Dedifferentiated amniotic fluid mesenchymal stem cell (primary cell): ENCODE results near the gene MGRN1.

Experiments
- DNase-seq: peaks from one replicate; pipeline ENCODE4 v3.0.0-alpha.2; 2016; ENCODE audit errors: extremely low spot score

Gene MGRN1

GRCh38 chr16:4624015-4624826 is at the start of gene MGRN1:
MGRN1 (plus strand) TSS chr16:4624826; CDS start chr16:4624961, 135 bp downstream.
- peak; percentile 98 for DNase-seq

DNA sequence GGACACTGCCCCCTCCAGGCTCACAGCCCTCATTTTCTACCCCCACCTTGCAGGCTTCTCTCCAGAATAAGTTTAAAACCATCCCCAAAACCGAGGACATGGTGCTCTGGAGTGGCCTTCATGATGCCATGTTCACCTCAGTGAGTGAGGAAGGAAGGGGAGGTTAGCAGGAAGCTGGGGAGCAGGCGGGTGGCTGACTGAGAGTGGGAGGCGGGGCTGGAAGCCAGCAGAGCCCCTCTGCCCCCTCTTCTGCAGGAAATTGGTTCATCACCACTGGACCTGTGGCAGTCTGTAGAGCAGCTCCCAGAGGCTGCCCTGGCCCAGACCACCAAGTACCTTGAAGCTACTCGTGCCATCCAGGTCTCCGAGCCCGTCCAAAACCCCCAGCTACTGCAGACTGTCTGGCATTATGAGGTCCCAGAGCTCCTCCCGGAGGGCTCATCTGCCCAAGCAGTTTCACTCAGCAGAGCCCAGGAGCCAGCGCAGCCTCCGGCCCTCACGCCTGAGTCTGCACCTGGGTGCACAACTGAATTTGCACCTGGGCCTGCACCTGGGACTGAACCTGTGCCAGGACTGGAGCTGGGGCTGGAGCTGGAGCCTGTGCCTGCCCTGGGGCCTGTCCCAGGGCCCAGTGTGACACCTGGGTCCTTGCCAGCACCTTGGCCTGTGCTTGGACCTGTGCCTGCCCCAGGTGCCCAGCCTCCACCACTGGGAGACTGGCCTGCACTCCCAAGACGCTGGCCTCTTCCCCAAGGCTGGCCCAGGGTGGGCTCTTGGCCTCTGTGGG is 49.5 kb upstream of the MGRN1 start:
- DNase-seq: no peak

DNA sequence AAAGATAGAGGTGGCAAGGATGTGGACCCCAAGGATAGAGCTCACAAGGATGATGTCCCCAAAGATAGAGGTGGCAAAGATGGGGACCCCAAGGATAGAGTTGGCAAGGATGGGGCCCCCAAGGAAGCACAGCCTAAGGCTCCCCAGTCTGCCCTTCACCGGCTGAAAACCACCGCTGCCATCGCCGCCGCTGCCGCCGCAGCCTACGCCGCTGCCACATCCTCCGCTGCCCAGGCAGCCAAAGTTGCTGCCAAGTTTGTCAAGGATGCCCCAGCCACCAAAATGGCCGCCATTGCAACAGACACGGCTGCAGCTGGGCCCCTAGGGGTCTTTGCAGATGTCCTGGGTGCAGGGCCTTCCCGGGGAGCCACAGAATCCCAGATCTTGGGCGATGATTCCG is 48.6 kb upstream of the MGRN1 start:
- no peak for DNase-seq

DNA sequence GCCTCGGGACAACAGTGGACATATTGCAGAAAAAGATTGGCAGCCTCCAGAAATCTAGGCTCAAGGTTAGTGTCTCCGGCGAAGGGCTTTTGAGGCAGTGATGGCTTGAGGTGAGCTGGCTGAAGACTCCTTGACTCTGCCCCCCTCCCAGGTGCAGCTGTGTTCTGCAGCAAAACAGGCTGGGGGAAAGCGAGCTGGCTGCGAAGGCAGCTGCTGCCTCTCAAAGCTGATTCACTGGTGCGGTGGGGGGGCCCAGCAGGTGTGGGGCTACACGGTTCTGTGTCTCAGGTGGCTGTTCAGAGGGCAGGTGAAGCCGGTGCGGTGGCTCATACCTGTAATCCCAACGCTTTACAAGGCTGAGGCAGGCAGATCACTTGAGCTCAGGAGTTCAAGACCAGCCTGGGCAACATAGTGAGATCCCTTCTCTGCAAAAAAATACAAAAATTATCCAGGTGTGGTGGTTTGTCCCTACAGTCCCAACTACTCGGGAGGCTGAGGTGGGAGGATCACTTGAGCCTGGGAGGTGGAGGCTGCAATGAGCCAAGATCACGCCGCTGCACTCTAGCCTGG is 45.6 kb upstream of the MGRN1 start:
- DNase-seq: no peak

DNA sequence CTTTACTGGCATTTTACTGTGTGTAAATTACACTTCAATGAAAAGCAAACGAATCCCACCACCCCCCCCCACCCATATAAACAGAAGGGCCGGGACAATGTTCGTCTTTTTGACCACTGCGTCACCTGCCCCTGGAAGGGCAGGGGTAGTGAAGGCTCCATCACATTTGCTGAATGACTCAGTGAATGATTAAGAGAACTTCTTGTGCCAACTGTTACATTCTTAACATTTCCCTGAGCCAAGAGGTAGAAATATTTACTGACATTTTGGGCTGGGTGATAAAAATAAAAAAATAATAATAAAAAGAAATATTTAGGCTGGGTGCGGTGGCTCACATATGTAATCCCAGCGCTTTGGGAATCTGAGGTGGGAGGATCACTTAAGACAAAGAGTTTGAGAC is 44.4 kb upstream of the MGRN1 start:
- no peak for DNase-seq

- DNase-seq: no peak
Observed at GRCh38 chr16:4583906-4584305, 40.7 kb upstream of the MGRN1 start.

GRCh38 chr16:4586291-4586690 is 38.3 kb upstream of the MGRN1 start:
- no peak for DNase-seq

GRCh38 chr16:4588386-4588785 is 36.2 kb upstream of the MGRN1 start:
- no peak for DNase-seq

GRCh38 chr16:4588961-4589360 is 35.7 kb upstream of the MGRN1 start:
- DNase-seq: no peak

DNA sequence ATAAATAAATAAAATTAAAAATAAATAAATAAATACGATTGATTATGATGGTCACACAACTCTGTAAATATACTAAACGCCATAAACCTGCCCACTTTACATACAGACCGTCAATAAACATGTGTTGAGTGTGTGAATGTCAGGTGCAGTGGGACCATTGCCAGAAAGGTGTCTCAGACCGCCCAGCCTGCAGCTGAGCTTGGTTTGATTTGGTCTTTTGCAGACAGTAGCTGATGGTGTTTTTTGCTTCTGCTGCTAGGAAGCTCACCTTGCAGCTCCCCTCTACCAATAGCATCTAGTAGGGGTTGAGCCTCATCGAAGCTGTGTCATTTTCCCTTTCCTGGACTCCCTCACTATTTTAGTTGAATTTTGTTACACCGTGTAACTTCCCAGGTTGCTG is 33.4 kb upstream of the MGRN1 start:
- no peak for DNase-seq

- no peak for DNase-seq
Observed at GRCh38 chr16:4591706-4592470, 32.7 kb upstream of the MGRN1 start.

DNA sequence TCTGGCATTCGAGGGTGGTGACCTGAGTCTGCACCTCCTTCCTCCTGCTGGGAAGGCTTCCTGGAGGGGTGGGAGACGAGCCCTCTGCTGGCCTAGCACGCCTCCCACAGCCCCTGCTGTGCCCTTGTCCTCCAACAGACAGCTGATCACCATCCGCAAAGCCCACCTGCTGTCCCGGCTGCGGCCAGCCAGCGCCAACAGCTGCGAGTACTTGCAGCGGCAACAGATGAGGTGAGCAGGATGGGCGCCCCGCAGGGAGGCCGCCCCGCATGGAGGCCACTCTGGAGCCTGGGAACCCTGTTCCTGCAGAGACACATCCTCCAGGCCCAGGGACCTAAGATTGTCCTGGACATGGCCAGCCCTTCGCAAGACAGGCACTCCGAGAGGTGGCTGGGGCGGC is 31.5 kb upstream of the MGRN1 start:
- no peak for DNase-seq

GRCh38 chr16:4594433-4595410 is 29.9 kb upstream of the MGRN1 start:
- DNase-seq: no peak

GRCh38 chr16:4597174-4597573 is 27.5 kb upstream of the MGRN1 start:
- DNase-seq: no peak

DNA sequence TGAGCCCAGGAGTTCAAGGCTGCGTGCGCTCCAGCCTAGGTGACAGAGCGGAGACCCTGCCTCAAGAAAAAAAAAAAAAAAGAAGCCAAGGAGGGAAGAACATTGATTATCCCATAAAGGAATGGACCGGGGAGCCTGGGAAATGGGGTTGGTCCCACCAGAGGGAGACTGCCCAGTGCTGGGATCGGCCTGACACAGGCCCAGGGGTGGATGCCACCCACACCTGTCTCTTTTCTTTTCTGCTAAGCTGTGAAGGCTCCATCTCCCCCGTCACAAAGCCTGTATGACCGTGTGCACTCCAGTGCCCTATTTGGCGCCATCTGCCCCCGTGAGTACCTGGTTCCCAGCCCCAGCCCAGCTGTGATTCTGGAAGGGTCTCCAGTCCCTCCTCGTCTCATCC is 25.6 kb upstream of the MGRN1 start:
- DNase-seq: no peak

- no peak for DNase-seq
Observed at GRCh38 chr16:4599545-4599944, 25.1 kb upstream of the MGRN1 start.

GRCh38 chr16:4601036-4601863 is 23.4 kb upstream of the MGRN1 start:
- no peak for DNase-seq

- DNase-seq: no peak
Observed at GRCh38 chr16:4601864-4602186, 22.8 kb upstream of the MGRN1 start.

- no peak for DNase-seq
Observed at GRCh38 chr16:4602331-4602730, 22.3 kb upstream of the MGRN1 start.

GRCh38 chr16:4603624-4604170 is 20.9 kb upstream of the MGRN1 start:
- no peak for DNase-seq
